GM12878 (cell line): ENCODE data around the gene RSPH1. TPM values are rescaled to one million over a fixed set of nuclear protein-coding genes. Genes with fewer than 3 reads are reported as not detected.
A peak's percentile ranks its signal among the peaks of the same experiment; 100 is the strongest.

Experiments used
- ATAC-seq: fragments of 200-7000 bp; cut with Tn5 transposase; 3 replicates; pipeline ENCODE4 v1.9.1; 2020; ENCODE audit warnings: mild to moderate bottlenecking, moderate library complexity
- BruUV-seq: library from RNA; stranded (reverse); fragments of 400-500 nt; replicated peaks from 2 replicates; lab custom pipeline; 2021; lab: Mats Ljungman, UMichigan
- CTCF ChIA-PET: fragments of 300-600 bp; sonication (Branson Sonifier 250); formaldehyde crosslinking; extraction: SDS; loops from one replicate; lab custom pipeline; 2021; ENCODE audit warnings: inconsistent platforms; lab: Yijun Ruan, JAX
- POLR2A ChIA-PET: fragments of 350-600 bp; formaldehyde crosslinking; extraction: SDS; loops from one replicate; lab custom pipeline; 2021; ENCODE audit warnings: inconsistent platforms; lab: Charles Lee
- RAD21 ChIA-PET: fragments of 300-600 bp; sonication (Branson Sonifier 250); formaldehyde crosslinking; loops from one replicate; lab custom pipeline; 2023; ENCODE audit warnings: antibody characterized with exemption; ENCODE audit not compliant: unreplicated experiment; lab: Charles Lee
- SMC1A ChIA-PET: fragments of 300-600 bp; sonication (Branson Sonifier 250); formaldehyde crosslinking; loops from one replicate; lab custom pipeline; 2023; ENCODE audit not compliant: unreplicated experiment, uncharacterized antibody; lab: Charles Lee
- DNase-seq: peaks from one replicate; pipeline ENCODE4 v3.0.0-alpha.2; 2011; ENCODE audit warnings: low read depth, low spot score
- FAIRE-seq: peaks from 3 replicates; lab custom pipeline; 2011; peaks lifted over from hg19 to GRCh38; lab: Jason Lieb, UNC
- H2AFZ ChIP-seq: 2 replicates; pipeline ENCODE4 v1.6.0; 2011; ENCODE audit warnings: low read depth, low read length, control low read depth; ENCODE audit not compliant: control insufficient read depth
- H3K27ac ChIP-seq: 2 replicates; pipeline ENCODE4 v1.5.1; 2011; ENCODE audit warnings: control low read depth; ENCODE audit not compliant: control insufficient read depth, insufficient read depth
- H3K27me3 ChIP-seq, 2 experiments: replicated peaks in 1 of 2; 2 replicates each; pipeline versions ENCODE4 v1.6.0 to v1.6.1; 2011; ENCODE audit warnings: low read length in 1 of 2; ENCODE audit not compliant: control insufficient read depth in 2 of 2, insufficient read depth in 2 of 2
- H3K36me3 ChIP-seq, 2 experiments: 2 replicates each; pipeline ENCODE4 v1.5.1; 2011; ENCODE audit warnings: low read length in 1 of 2; ENCODE audit not compliant: control insufficient read depth in 2 of 2, insufficient read depth in 2 of 2
- H3K4me1 ChIP-seq: 2 replicates; pipeline ENCODE4 v1.6.1; 2011; ENCODE audit warnings: mild to moderate bottlenecking, low read length, moderate library complexity, mixed read lengths; ENCODE audit not compliant: control insufficient read depth, insufficient read depth
- H3K4me2 ChIP-seq: 2 replicates; pipeline ENCODE4 v1.6.0; 2011; ENCODE audit warnings: control low read depth; ENCODE audit not compliant: control insufficient read depth, insufficient read depth
- H3K4me3 ChIP-seq: fragments of 200-600 bp; sonication (generic); 2 replicates; pipeline ENCODE4 v1.5.1; 2016
- H3K79me2 ChIP-seq: 2 replicates; pipeline ENCODE4 v1.6.0; 2011; ENCODE audit warnings: low read length; ENCODE audit not compliant: control insufficient read depth, insufficient read depth
- H3K9ac ChIP-seq: 2 replicates; pipeline ENCODE4 v1.8.0; 2011; ENCODE audit warnings: low read length, control low read depth, mixed read lengths; ENCODE audit not compliant: control insufficient read depth, insufficient read depth
- H3K9me3 ChIP-seq: replicated peaks from 3 replicates; pipeline ENCODE4 v1.5.1; 2011; ENCODE audit warnings: mild to moderate bottlenecking, low read length; ENCODE audit not compliant: control insufficient read depth, insufficient read depth
- H4K20me1 ChIP-seq: 2 replicates; pipeline ENCODE4 v1.6.0; 2011; ENCODE audit not compliant: control insufficient read depth, insufficient read depth
- BCL11A ChIP-seq: IDR thresholded peaks from 2 replicates; pipeline ENCODE4 v1.6.1; 2011; ENCODE audit warnings: low read depth, low read length
- CREM ChIP-seq: IDR thresholded peaks from 2 replicates; pipeline ENCODE4 v1.6.1; 2014; ENCODE audit warnings: antibody characterized with exemption, low read depth
- HDGF ChIP-seq: fragments of 450-650 bp; IDR thresholded peaks from 2 replicates; pipeline ENCODE4 v1.6.1; 2016; ENCODE audit warnings: antibody characterized with exemption
- IKZF2 ChIP-seq, 2 experiments: fragments of 450-650 bp; IDR thresholded peaks; 2 replicates each; pipeline ENCODE4 v1.6.1; 2017; ENCODE audit warnings: mild to moderate bottlenecking in 2 of 2, moderate library complexity in 2 of 2
- IRF4 ChIP-seq: IDR thresholded peaks from 2 replicates; pipeline ENCODE4 v1.6.1; 2011; ENCODE audit warnings: low read depth, low read length
- KDM1A ChIP-seq: fragments of 200-600 bp; sonication (generic); IDR thresholded peaks from 2 replicates; pipeline ENCODE4 v1.6.1; 2016; ENCODE audit warnings: borderline replicate concordance
- MTA2 ChIP-seq: fragments of 450-650 bp; IDR thresholded peaks from 2 replicates; pipeline ENCODE4 v1.6.1; 2016; ENCODE audit warnings: low read depth, mild to moderate bottlenecking, moderate library complexity
- STAT3 ChIP-seq: IDR thresholded peaks from 2 replicates; pipeline ENCODE4 v1.6.1; 2011; ENCODE audit warnings: low read depth, low read length, improper control_type of control experiment
- TBL1XR1 ChIP-seq: IDR thresholded peaks from 2 replicates; pipeline ENCODE4 v1.6.1; 2012; ENCODE audit warnings: low read depth, low read length, improper control_type of control experiment
- TCF7 ChIP-seq: IDR thresholded peaks from 2 replicates; pipeline ENCODE4 v1.6.1; 2014; ENCODE audit warnings: antibody characterized with exemption, borderline replicate concordance
- ZNF207 ChIP-seq: fragments of 450-650 bp; IDR thresholded peaks from 2 replicates; pipeline ENCODE4 v1.6.1; 2014; ENCODE audit warnings: antibody characterized with exemption, mild to moderate bottlenecking, borderline replicate concordance
- ZNF24 ChIP-seq: fragments of 450-650 bp; IDR thresholded peaks from 2 replicates; pipeline ENCODE4 v1.6.1; 2017; ENCODE audit warnings: antibody characterized with exemption, mild to moderate bottlenecking
- ZZZ3 ChIP-seq: IDR thresholded peaks from 2 replicates; pipeline ENCODE4 v1.6.1; 2011; ENCODE audit warnings: low read depth; ENCODE audit not compliant: control insufficient read depth, insufficient read length
- WGBS: methylation state at CpG from one replicate; pipeline ENCODE4 v1.1.6; 2016; ENCODE audit warnings: low lambda C conversion rate; ENCODE audit not compliant: insufficient replicate concordance, insufficient coverage; ENCODE audit errors: missing lambda C conversion rate; 5-methylcytosine and 5-hydroxymethylcytosine counted together
- in situ Hi-C: fragments of 300-500 bp; cut with MboI; formaldehyde crosslinking; loops from 9 replicates; pipeline ENCODE4 v1.14.3; 2018; ENCODE audit warnings: mixed read lengths
- intact Hi-C: fragments of 100-400 bp; cut with micrococcal nuclease; formaldehyde crosslinking; loops from one replicate; pipeline ENCODE4 v1.14.2; 2022; ENCODE audit not compliant: unreplicated experiment
- polyA plus RNA-seq, 11 experiments: library from polyadenylated mRNA; depleted of rRNA in 4 of 11; unstranded in 6 of 11; stranded (reverse) in 5 of 11; fragments of >200 nt; fragmentation: Nextera tagmentation in 4 of 11; fragmentation: Illumina TruSeq in 1 of 11; extraction: Ambion mirVana in 4 of 11; extraction: Trizol in 1 of 11; gene quantifications; 1 replicate in 1 of 11; 2 replicates in 10 of 11; pipeline versions ENCODE4 v1.2.1 to v1.2.3, GENCODE V29; 2011 to 2016; ENCODE audit warnings: inconsistent platforms in 2 of 11, missing spikeins in 2 of 11, low read depth in 1 of 11
- total RNA-seq, 4 experiments: library from RNA; depleted of rRNA in 3 of 4; stranded (reverse); fragments of >200 nt in 3 of 4; fragmentation: Illumina TruSeq in 1 of 4; extraction: Trizol in 1 of 4; gene quantifications; 2 replicates each; pipeline versions ENCODE4 v1.2.1 to v1.2.3, GENCODE V29; 2013 to 2021
- TF ChIP-seq, protein P1 (sequence below): IDR thresholded peaks from 2 replicates; pipeline ENCODE4 v1.6.1; 2011; ENCODE audit warnings: borderline replicate concordance, low read depth, mild to moderate bottlenecking, moderate library complexity, mixed read lengths, low read length; ENCODE audit not compliant: insufficient read depth; ENCODE audit errors: extremely low read length

RSPH1 gene
- total and polyA plus RNA-seq, 10 of the 15 experiments (the other 5 are each of a cell fraction or from before 2014, with no cell fraction given) = 0.11 to 1.4 (median 0.38) TPM

DNA sequence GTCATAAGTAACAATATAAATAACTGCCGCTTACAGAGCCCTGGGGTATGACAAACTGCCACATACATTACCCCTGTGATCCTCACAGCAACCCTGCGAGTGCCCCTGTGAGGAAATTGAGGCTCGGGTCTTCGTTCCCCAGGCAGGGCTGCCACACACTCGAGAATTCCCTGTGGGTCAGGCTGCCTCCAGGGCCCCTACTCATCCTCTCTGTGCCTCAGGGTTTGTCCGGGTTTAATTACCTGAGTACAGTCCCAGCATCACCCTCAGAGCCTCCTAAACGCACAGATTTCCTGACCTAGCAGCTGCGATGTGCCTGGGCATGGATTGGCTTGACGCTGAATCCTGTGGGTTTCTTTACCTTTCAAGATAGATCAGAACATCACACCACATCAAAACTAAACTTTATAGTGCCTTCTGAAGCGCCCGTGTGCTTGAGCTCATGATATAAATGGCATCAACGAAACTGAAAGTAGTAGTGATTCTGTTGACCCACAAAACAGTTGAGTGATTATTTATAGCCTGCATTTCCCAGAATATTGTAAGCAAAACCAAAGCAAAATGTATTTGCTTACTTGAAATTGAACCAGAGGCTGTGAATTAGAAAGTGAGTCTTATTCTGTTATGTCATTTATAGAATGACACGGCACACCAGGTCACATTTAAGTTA, 31.6 kb upstream of the RSPH1 start (continued):
- TF ChIP-seq MTA2 (peak; percentile 9; the same call in 1 of the 2 replicates), TBL1XR1 (peak; percentile 95), TCF7 (peak; percentile 81), ZZZ3 (no peak), IRF4 (no peak), HDGF (peak; percentile 29; the same call in 1 of the 2 replicates), STAT3 (peak; percentile 95; the same call in 1 of the 2 replicates), CREM (peak; percentile 79), BCL11A (peak; percentile 43; the same call in 1 of the 2 replicates), ZNF24 (no peak), IKZF2 (IDR thresholded peaks at IDR 0.05) (peak; percentile 80 to 82)

DNA sequence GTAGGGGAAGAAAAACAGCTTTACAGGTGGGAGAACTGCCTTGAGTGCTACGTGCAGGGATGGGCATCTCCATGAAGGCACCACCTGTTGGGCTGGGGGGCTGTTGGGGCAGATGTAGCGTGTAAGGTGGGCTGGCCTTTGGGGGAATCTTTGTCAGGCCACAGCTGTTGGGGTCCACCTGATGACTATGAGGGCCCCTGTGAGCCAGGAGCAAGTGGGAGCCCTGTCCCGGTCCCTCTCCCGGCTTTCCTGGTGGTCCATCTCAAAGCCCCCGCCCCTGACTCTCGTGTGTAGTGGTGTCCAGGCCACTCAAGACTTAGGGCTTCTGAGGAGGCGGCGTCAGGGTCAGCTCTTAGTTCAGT, 31.1 kb upstream of the RSPH1 start:
- DNase-seq (no peak), FAIRE-seq (no peak), ATAC-seq (no peak)
- peak overlapping the region; percentile 57; the same call in 1 of the 2 replicates for H3K9ac ChIP-seq
- POLR2A ChIA-PET = interaction anchor here (0.9 to 6.7 kb wide), 9 partner anchors 9 to 86 kb away, joined by 4 to 82 read pairs (median 5); partner anchors contain the start of gene SLC37A1
- H3K27ac ChIP-seq = peak overlapping the region; percentile 87
- in situ Hi-C loops = no loop called here
- no peak overlapping the region for H2AFZ ChIP-seq
- TF ChIP-seq ZZZ3 (no peak), BCL11A (no peak), CREM (no peak), STAT3 (no peak), ZNF207 (no peak), KDM1A (no peak)
- TF ChIP-seq, protein P1, sequence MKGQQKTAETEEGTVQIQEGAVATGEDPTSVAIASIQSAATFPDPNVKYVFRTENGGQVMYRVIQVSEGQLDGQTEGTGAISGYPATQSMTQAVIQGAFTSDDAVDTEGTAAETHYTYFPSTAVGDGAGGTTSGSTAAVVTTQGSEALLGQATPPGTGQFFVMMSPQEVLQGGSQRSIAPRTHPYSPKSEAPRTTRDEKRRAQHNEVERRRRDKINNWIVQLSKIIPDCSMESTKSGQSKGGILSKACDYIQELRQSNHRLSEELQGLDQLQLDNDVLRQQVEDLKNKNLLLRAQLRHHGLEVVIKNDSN = no peak
- TF ChIP-seq, all 136 proteins: peak for 0
- peaks cover 77% of the 10 kb centered on the region for H3K4me1 ChIP-seq
- H3K36me3 ChIP-seq = peaks cover 5 to 11% of the 10 kb centered on the region in 2 experiments
- BruUV-seq = no TSS peak
- peak overlapping the region; percentile 46; the same call in 1 of the 2 replicates for H3K4me3 ChIP-seq
- H3K9me3 ChIP-seq = no peaks in the 10 kb centered on the region
- H3K27me3 ChIP-seq = no peaks in the 10 kb centered on the region
- SMC1A ChIA-PET = interaction anchor here (0.7 to 10.8 kb wide), 11 partner anchors 9 to 139 kb away, joined by 3 to 132 read pairs (median 12); partner anchors contain the start of gene SLC37A1
- 72% methylated on average over 8 of the region's 8 CpGs for WGBS
- H3K79me2 ChIP-seq = peaks cover 4% of the 10 kb centered on the region
- no peaks in the 10 kb centered on the region for H4K20me1 ChIP-seq
- intact Hi-C loops = no loop called here
- RAD21 ChIA-PET = interaction anchor here (0.7 to 7.7 kb wide), 13 partner anchors 9 to 242 kb away, joined by 3 to 87 read pairs (median 9); partner anchors contain the start of genes RSPH1 and SLC37A1
- CTCF ChIA-PET = interaction anchor here (0.6 to 7.5 kb wide), 8 partner anchors 9 to 104 kb away, joined by 3 to 65 read pairs (median 8); partner anchors contain the start of gene SLC37A1
- H3K4me2 ChIP-seq = peak overlapping the region; percentile 90
